Lower leg skin (tissue), 4 donors: ENCODE measurements around the gene COL27A1. TPM values are rescaled to one million over a fixed set of nuclear protein-coding genes. Genes with fewer than 3 reads are reported as not detected.
"Not testable (repeated sequence)": the region's sequence is repeated elsewhere in the genome, so short reads cannot be mapped to it uniquely, and the experiment has no call there.

Source experiments
- DNase-seq, 2 donors: peaks; one replicate each; pipeline ENCODE4 v3.0.0-alpha.2; 2019; ENCODE audit warnings: low spot score in 2 of 2
- H3K4me3 ChIP-seq: fragments of 200-600 bp; sonication (generic); 2 replicates; pipeline ENCODE4 v1.5.1; 2017; ENCODE audit warnings: mild to moderate bottlenecking, low read depth; ENCODE audit not compliant: poor library complexity, severe bottlenecking
- CTCF ChIP-seq, 3 donors: fragments of 450-650 bp; IDR thresholded peaks; one replicate each; pipeline ENCODE4 v1.5.1; 2016; ENCODE audit warnings: antibody characterized with exemption in 3 of 3, mild to moderate bottlenecking in 3 of 3, moderate library complexity in 2 of 3
- POLR2A ChIP-seq, 2 donors: fragments of 450-650 bp; IDR thresholded peaks; one replicate each; pipeline ENCODE4 v1.6.1; 2016 to 2017; ENCODE audit warnings: antibody characterized with exemption in 2 of 2, mild to moderate bottlenecking in 1 of 2, moderate library complexity in 1 of 2
- WGBS, 2 donors: methylation state at CpG; one replicate each; pipeline ENCODE4 v1.1.5; 2018; 5-methylcytosine and 5-hydroxymethylcytosine counted together
- intact Hi-C: fragments of 100-400 bp; cut with DNase I; formaldehyde crosslinking; loops from one replicate; pipeline ENCODE4 v1.15.0; 2023; ENCODE audit warnings: low total_unique reads
- total RNA-seq, 4 donors: library from RNA; depleted of rRNA; stranded (reverse); fragments of >200 nt; gene quantifications; one replicate each; pipeline ENCODE4 v1.1.0, GENCODE V29; 2016

Gene COL27A1
- total RNA-seq, 4 donors from 2014 or later = 9.4 to 16.1 (median 12.3) TPM

- no peak for DNase-seq
- no peak overlapping the region for H3K4me3 ChIP-seq
- WGBS, 2 donors = 87 to 90% methylated on average over 5 of the region's 5 CpGs
- intact Hi-C loops = no loop called here
- TF ChIP-seq POLR2A (IDR thresholded peaks at IDR 0.05) = no peak
- no peak for TF ChIP-seq CTCF (IDR thresholded peaks at IDR 0.05)
Observed at GRCh38 chr9:114186605-114187289, 31.4 kb downstream of the COL27A1 start.

- 74 to 84% methylated on average over 3 of the region's 3 CpGs for WGBS, 2 donors
- no peak for TF ChIP-seq CTCF (IDR thresholded peaks at IDR 0.05)
- intact Hi-C loops = no loop called here
- no peak overlapping the region for H3K4me3 ChIP-seq
- no peak for DNase-seq
Observed at GRCh38 chr9:114187827-114188226, 32.5 kb downstream of the COL27A1 start.

- no peak for DNase-seq
- no peak overlapping the region for H3K4me3 ChIP-seq
- TF ChIP-seq POLR2A (IDR thresholded peaks at IDR 0.05) (no peak), CTCF (IDR thresholded peaks at IDR 0.05) (no peak)
- WGBS, 2 donors = 86 to 91% methylated on average over 2 of the region's 2 CpGs
- intact Hi-C loops = no loop called here
Observed at GRCh38 chr9:114189823-114190562, 34.7 kb downstream of the COL27A1 start.

- 84 to 96% methylated on average over 1 of the region's 1 CpG for WGBS, 2 donors
- no peak for TF ChIP-seq CTCF (IDR thresholded peaks at IDR 0.05)
- TF ChIP-seq POLR2A (IDR thresholded peaks at IDR 0.05) = no peak
- DNase-seq = no peak
- intact Hi-C loops = no loop called here
- H3K4me3 ChIP-seq = no peak overlapping the region
Observed at GRCh38 chr9:114190563-114190905, 35.2 kb downstream of the COL27A1 start.

- DNase-seq, intact Hi-C loops, H3K4me3 ChIP-seq: not testable (repeated sequence)
- WGBS, 2 donors = 93 to 97% methylated on average over 5 of the region's 5 CpGs
Observed at GRCh38 chr9:114191402-114191801, 36.1 kb downstream of the COL27A1 start.

- TF ChIP-seq POLR2A (IDR thresholded peaks at IDR 0.05) = no peak
- no peak for TF ChIP-seq CTCF (IDR thresholded peaks at IDR 0.05)
- 94 to 96% methylated on average over 1 of the region's 1 CpG for WGBS, 2 donors
- intact Hi-C loops = no loop called here
- DNase-seq = no peak
- no peak overlapping the region for H3K4me3 ChIP-seq
Observed at GRCh38 chr9:114192539-114192938, 37.2 kb downstream of the COL27A1 start.
